ENCODE results near the gene ENKD1. TPM values are rescaled to one million over a fixed set of nuclear protein-coding genes. Genes with fewer than 3 reads are reported as not detected.

Gene ENKD1
- total and polyA plus RNA-seq, 2 of the 4 experiments (the other 2 are of a cell fraction) = 2.9 to 6.3 TPM

- H4K20me1 ChIP-seq (ENCODE audit: insufficient read depth, low read length) = 0 out of 2 replicates have a peak, but pooled peaks cover 5% of the 10 kb centered on the region
- BruUV-seq (replicated peaks) = no TSS peak
- no peak overlapping the region for H2BK20ac ChIP-seq (ENCODE audit: low read depth, low read length)
- CTCF ChIA-PET = interaction anchor here (0.6 to 1.8 kb wide), 6 partner anchors 10 to 187 kb away, joined by 3 to 7 read pairs (median 4); partner anchors contain the start of genes CTCF and GFOD2
- H3K79me1 ChIP-seq (ENCODE audit: low read depth in 1 of 2, low read length in 2 of 2) = peaks cover 0 to 9% of the 10 kb centered on the region in 2 experiments; a peak in 1 of 4 replicates
- no peak overlapping the region for H2BK15ac ChIP-seq (ENCODE audit: low read depth, low read length)
- no peak overlapping the region for H3K4me3 ChIP-seq (ENCODE audit: insufficient read depth, low read depth, low read length)
- H4K91ac ChIP-seq (ENCODE audit: insufficient read depth, low read depth, low read length) = no peak overlapping the region
- no peak overlapping the region for H4K5ac ChIP-seq (ENCODE audit: low read depth, low read length)
- H2AFZ ChIP-seq (replicated peaks; ENCODE audit: low read length, poor library complexity) = no peak overlapping the region
- H3K9me1 ChIP-seq (ENCODE audit: insufficient read depth, low read length) = 0 out of 2 replicates have a peak, but pooled peaks cover 3% of the 10 kb centered on the region
- no peak overlapping the region for H3K9ac ChIP-seq (ENCODE audit: low read depth, low read length)
- H2BK120ac ChIP-seq (ENCODE audit: low read depth, low read length) = no peak overlapping the region
- no peak overlapping the region for H2BK5ac ChIP-seq (ENCODE audit: low read depth, low read length, poor library complexity, severe bottlenecking)
- H3K18ac ChIP-seq (ENCODE audit: low read depth, low read length) = no peak overlapping the region
- POLR2A ChIA-PET (ENCODE audit: unreplicated experiment) = interaction anchor here (0.7 kb wide), 1 partner anchor 134 kb away, joined by 4 read pairs; the partner anchor contains the start of gene TSNAXIP1
- no peak overlapping the region for H3K27ac ChIP-seq (ENCODE audit: insufficient read depth, low read length)
- H4K8ac ChIP-seq (ENCODE audit: low read depth in 2 of 2, low read length in 2 of 2) = no peak overlapping the region
- H3K27me3 ChIP-seq (ENCODE audit: control insufficient read depth, insufficient read depth, low read length) = no peaks in the 10 kb centered on the region
- in situ Hi-C loops (cut with MboI; ENCODE audit: low sequenced_read_pairs) (loop anchor here (5.0 kb wide), 1 partner anchor 254 kb away; no protein-coding TSS in a partner anchor), dilution Hi-C loops (cut with HindIII; ENCODE audit: low sequenced_read_pairs, unreplicated experiment) (no loop called here), intact Hi-C loops (cut with micrococcal nuclease) (loop anchor here (1.0 to 10.0 kb wide), 4 partner anchors 134 to 362 kb away; partner anchors contain the start of genes RANBP10 and TSNAXIP1)
- TF ChIP-seq POLR2A (IDR thresholded peaks at IDR 0.05; ENCODE audit: low read depth, low read length) (no peak), RAD21 (IDR thresholded peaks at IDR 0.05; ENCODE audit: low read length) (peak; percentile 85), SMC3 (IDR thresholded peaks at IDR 0.05; ENCODE audit: low read depth, low read length) (peak; percentile 79), CTCF (conservative IDR thresholded peaks at IDR 0.05; ENCODE audit: low read depth, low read length) (peak; percentile 81)
- 59% methylated on average over 5 of the region's 13 CpGs; no CpG with 5 or more reads in 1 of the 2 experiments for WGBS, 2 experiments (ENCODE audit: extremely low coverage in 2 of 2, insufficient read length in 1 of 2)
- H3K4me1 ChIP-seq (ENCODE audit: control insufficient read depth, insufficient read depth, low read length) = no peaks in the 10 kb centered on the region
- no peak overlapping the region for H3K4ac ChIP-seq (ENCODE audit: low read depth, low read length)
- H3K14ac ChIP-seq (replicated peaks; ENCODE audit: low read depth, low read length) = no peak overlapping the region
- H3K36me3 ChIP-seq (ENCODE audit: control insufficient read depth, insufficient read depth, low read length) = peaks cover 10% of the 10 kb centered on the region; the same call in 1 of the 2 replicates
- no peak overlapping the region for H3K4me2 ChIP-seq (ENCODE audit: low read depth, low read length)
- DNase-seq = peak; percentile 67
- no peaks in the 10 kb centered on the region for H3K9me3 ChIP-seq (ENCODE audit: control insufficient read depth, insufficient read depth, low read length)
- H2AK9ac ChIP-seq (replicated peaks; ENCODE audit: low read depth, low read length, poor library complexity) = peak overlapping the region; percentile 79
- ATAC-seq (ENCODE audit: low read depth) = peak; percentile 60
- no peak overlapping the region for H2AK5ac ChIP-seq (ENCODE audit: low read depth, low read length)
- H3K56ac ChIP-seq (ENCODE audit: extremely low read depth, insufficient read depth, low read length) = no peak overlapping the region
- H3K23ac ChIP-seq (ENCODE audit: low read depth, low read length) = no peak overlapping the region
Measured at GRCh38 chr16:67672739-67673662, 6.5 kb upstream of the ENKD1 start.
